ENCODE results near the gene GDAP1L1. TPM values are rescaled to one million over a fixed set of nuclear protein-coding genes. Genes with fewer than 3 reads are reported as not detected.

The GDAP1L1 gene
- total RNA-seq, 1 donor from 2014 or later, result 0.26 TPM

DNA sequence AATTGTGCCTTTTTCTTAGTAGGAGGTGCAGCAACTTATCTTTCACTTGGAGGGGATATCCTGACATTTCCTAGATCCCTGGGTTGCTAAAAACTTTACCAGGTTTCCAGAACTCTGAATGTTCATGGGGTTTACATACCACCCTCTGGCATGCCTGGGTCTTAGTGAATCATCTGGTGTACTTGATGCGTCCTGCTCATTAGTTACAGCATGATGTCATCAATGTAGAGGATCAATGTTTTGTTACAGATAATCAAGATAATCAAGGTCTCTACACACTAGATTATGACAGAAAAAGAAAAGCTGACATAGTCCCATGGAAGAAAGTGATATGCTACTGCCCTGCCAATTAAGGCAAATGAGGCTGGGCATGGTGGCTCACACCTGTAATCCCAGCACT is 36.9 kb downstream of the GDAP1L1 start:
- no peak for DNase-seq (ENCODE audit: low spot score)
- Histone ChIP-seq H3K36me3 (no peaks in the 10 kb centered on the region), H3K9me3 (ENCODE audit: low read depth) (no peaks in the 10 kb centered on the region), H3K4me1 (no peaks in the 10 kb centered on the region), H2AFZ (replicated peaks) (no peak overlapping the region), H3K79me2 (ENCODE audit: low read depth) (no peaks in the 10 kb centered on the region), H3K27ac (no peak overlapping the region), H3K4me3 (no peak overlapping the region), H3K4me2 (no peak overlapping the region), H4K20me1 (ENCODE audit: low read depth) (no peaks in the 10 kb centered on the region), H3K27me3 (no peaks in the 10 kb centered on the region), H3K9ac (no peak overlapping the region), H3F3A (ENCODE audit: low read depth) (no peaks in the 10 kb centered on the region)
- Mint-ChIP-seq H3K36me3 (peaks cover 2% of the 10 kb centered on the region), H3K4me1 (no peaks in the 10 kb centered on the region), H3K4me3 (no peak overlapping the region), H3K9me3 (peaks cover 3% of the 10 kb centered on the region), H3K27me3 (ENCODE audit: insufficient read depth, low read depth) (peaks cover 5% of the 10 kb centered on the region), H3K27ac (no peak overlapping the region)
- TF ChIP-seq EZH2phosphoT487 (IDR thresholded peaks at IDR 0.05), result no peak
- TF ChIP-seq, protein P1, sequence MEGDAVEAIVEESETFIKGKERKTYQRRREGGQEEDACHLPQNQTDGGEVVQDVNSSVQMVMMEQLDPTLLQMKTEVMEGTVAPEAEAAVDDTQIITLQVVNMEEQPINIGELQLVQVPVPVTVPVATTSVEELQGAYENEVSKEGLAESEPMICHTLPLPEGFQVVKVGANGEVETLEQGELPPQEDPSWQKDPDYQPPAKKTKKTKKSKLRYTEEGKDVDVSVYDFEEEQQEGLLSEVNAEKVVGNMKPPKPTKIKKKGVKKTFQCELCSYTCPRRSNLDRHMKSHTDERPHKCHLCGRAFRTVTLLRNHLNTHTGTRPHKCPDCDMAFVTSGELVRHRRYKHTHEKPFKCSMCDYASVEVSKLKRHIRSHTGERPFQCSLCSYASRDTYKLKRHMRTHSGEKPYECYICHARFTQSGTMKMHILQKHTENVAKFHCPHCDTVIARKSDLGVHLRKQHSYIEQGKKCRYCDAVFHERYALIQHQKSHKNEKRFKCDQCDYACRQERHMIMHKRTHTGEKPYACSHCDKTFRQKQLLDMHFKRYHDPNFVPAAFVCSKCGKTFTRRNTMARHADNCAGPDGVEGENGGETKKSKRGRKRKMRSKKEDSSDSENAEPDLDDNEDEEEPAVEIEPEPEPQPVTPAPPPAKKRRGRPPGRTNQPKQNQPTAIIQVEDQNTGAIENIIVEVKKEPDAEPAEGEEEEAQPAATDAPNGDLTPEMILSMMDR (IDR thresholded peaks at IDR 0.05), result no peak
- no peak for TF ChIP-seq EZH2 (IDR thresholded peaks at IDR 0.05)

DNA sequence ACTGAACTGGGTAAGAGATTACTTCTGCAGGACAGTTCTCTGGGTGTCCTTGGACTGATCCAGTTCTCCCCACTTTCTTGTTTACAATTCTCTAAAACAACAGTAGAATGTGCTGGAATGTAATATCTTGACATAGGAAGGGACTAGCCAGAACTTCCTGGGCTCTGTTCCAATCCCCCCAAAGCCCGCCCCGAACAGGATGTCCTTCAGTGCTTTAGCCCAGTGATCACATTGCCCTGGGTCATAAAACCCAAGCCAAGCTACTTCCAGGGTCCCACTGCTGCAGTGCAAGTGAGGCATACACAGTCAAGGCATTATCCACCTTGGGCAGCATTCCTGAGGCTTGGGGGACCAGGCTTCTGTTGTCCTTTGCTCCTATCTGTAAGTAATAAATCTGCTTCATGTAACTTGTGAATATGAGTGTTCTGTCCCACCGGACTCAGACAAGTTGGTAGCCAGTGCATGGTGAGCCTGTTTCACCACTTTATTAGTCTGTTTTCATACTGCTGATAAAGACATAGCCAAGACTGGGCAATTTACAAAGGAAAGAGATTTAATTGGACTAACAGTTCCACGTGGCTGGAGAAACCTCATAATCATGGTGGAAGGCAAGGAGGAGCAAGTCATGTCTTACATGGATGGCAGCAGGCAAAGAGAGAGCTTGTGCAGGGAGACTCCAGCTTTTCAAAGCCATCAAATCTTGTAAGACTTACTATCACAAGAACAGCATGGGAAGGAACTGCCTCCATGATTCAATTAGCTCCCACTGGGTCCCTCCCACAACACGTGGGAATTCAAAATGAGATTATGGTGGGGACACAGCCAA is 40.4 kb downstream of the GDAP1L1 start:
- H2AFZ ChIP-seq (replicated peaks), result no peak overlapping the region
- H3K9ac ChIP-seq, result no peak overlapping the region
- H3K9me3 ChIP-seq (ENCODE audit: low read depth), result no peaks in the 10 kb centered on the region
- no peak overlapping the region for H3K4me3 ChIP-seq
- no peak for TF ChIP-seq EZH2 (IDR thresholded peaks at IDR 0.05)
- TF ChIP-seq, protein P1 (IDR thresholded peaks at IDR 0.05), result no peak
- no peak for TF ChIP-seq EZH2phosphoT487 (IDR thresholded peaks at IDR 0.05)
- Mint-ChIP-seq H3K27me3 (ENCODE audit: insufficient read depth, low read depth) (peaks cover 3% of the 10 kb centered on the region), H3K36me3 (peaks cover 2% of the 10 kb centered on the region), H3K9me3 (peaks cover 3% of the 10 kb centered on the region), H3K4me1 (no peaks in the 10 kb centered on the region), H3K27ac (no peak overlapping the region), H3K4me3 (no peak overlapping the region)
- H3K27ac ChIP-seq, result no peak overlapping the region
- H3K36me3 ChIP-seq, result no peaks in the 10 kb centered on the region
- no peaks in the 10 kb centered on the region for H3F3A ChIP-seq (ENCODE audit: low read depth)
- DNase-seq (ENCODE audit: low spot score), result no peak
- H3K27me3 ChIP-seq, result no peaks in the 10 kb centered on the region
- no peak overlapping the region for H3K4me2 ChIP-seq
- no peaks in the 10 kb centered on the region for H4K20me1 ChIP-seq (ENCODE audit: low read depth)
- H3K4me1 ChIP-seq, result no peaks in the 10 kb centered on the region
- H3K79me2 ChIP-seq (ENCODE audit: low read depth), result no peaks in the 10 kb centered on the region

DNA sequence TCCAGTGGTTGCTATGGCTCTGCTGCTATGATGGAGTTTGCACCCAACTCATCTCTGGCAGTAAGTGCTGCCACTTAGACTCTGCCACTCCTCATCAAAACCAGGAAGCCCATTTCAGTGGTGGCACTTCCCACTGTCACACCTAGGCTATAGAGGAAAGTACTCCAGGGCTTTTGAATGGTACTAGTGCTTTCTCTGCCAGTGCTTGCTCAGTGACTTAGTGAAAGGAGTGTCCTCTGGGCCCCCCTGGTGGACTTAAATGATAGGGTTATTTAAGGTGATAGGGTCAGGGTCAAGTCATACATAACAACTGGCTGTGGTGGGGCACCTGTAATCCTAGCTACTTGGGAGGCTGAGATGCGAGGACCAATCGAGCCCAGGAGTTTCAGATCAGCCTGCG is 41.1 kb downstream of the GDAP1L1 start:
- Histone ChIP-seq H3K27me3 (no peaks in the 10 kb centered on the region), H3K9me3 (ENCODE audit: low read depth) (no peaks in the 10 kb centered on the region), H3K9ac (no peak overlapping the region), H3K27ac (no peak overlapping the region), H3K36me3 (no peaks in the 10 kb centered on the region), H3K79me2 (ENCODE audit: low read depth) (no peaks in the 10 kb centered on the region), H4K20me1 (ENCODE audit: low read depth) (no peaks in the 10 kb centered on the region), H3K4me1 (no peaks in the 10 kb centered on the region), H2AFZ (replicated peaks) (no peak overlapping the region), H3K4me2 (no peak overlapping the region), H3K4me3 (no peak overlapping the region), H3F3A (ENCODE audit: low read depth) (no peaks in the 10 kb centered on the region)
- Mint-ChIP-seq H3K27ac (no peak overlapping the region), H3K4me3 (no peak overlapping the region), H3K9me3 (peaks cover 3% of the 10 kb centered on the region), H3K27me3 (ENCODE audit: insufficient read depth, low read depth) (peaks cover 3% of the 10 kb centered on the region), H3K36me3 (peaks cover 2% of the 10 kb centered on the region), H3K4me1 (no peaks in the 10 kb centered on the region)
- DNase-seq (ENCODE audit: low spot score), result no peak
- TF ChIP-seq EZH2phosphoT487 (IDR thresholded peaks at IDR 0.05) (no peak), EZH2 (IDR thresholded peaks at IDR 0.05) (no peak)
- TF ChIP-seq, protein P1 (IDR thresholded peaks at IDR 0.05), result no peak

All from neural progenitor cell (in vitro differentiated cells).